MV-4-11 (cell line): ENCODE results near the gene CNN2.

ENCODE experiments used
- DNase-seq: peaks from one replicate; lab custom pipeline; 2025; lab: John Stamatoyannopoulos, UW

The CNN2 gene

GRCh38 chr19:1081301-1082164, 55.1 kb downstream of the CNN2 start:
- no peak for DNase-seq

GRCh38 chr19:1082165-1082927, 55.9 kb downstream of the CNN2 start:
- DNase-seq, result peak; percentile 53

GRCh38 chr19:1082928-1083816, 56.8 kb downstream of the CNN2 start:
- DNase-seq, result no peak

- DNase-seq, result no peak
Observed at GRCh38 chr19:1084024-1084868, 57.8 kb downstream of the CNN2 start.

GRCh38 chr19:1085053-1085658, 58.7 kb downstream of the CNN2 start:
- DNase-seq, result no peak

GRCh38 chr19:1085676-1086442, 59.5 kb downstream of the CNN2 start:
- no peak for DNase-seq

GRCh38 chr19:1086613-1087012, 60.2 kb downstream of the CNN2 start:
- DNase-seq, result no peak

- peak; percentile 99 for DNase-seq
Observed at GRCh38 chr19:1087813-1088415, 61.5 kb downstream of the CNN2 start.

GRCh38 chr19:1088416-1089010, 62.1 kb downstream of the CNN2 start:
- no peak for DNase-seq
